ENCODE data around the gene SEC14L6.
A peak's percentile ranks its signal among the peaks of the same experiment; 100 is the strongest.

The SEC14L6 gene

GRCh38 chr22:30582051-30582450 lies 35.5 kb upstream of the SEC14L6 start:
- no peak overlapping the region for H2AFZ ChIP-seq (ENCODE audit: low read length)
- DNase-seq (ENCODE audit: low spot score) = no peak
- WGBS, 2 donors (ENCODE audit: extremely low coverage in 2 of 2, insufficient read length in 2 of 2, insufficient replicate concordance in 1 of 2) = no CpG with 5 or more reads among the region's 6 CpGs
- no peak overlapping the region for H4K91ac ChIP-seq (ENCODE audit: low read depth, low read length, poor library complexity)
- H4K8ac ChIP-seq (ENCODE audit: low read depth, low read length) = no peak overlapping the region
- no peak overlapping the region for H3K4me3 ChIP-seq (ENCODE audit: low read length in 2 of 2)
- no peaks in the 10 kb centered on the region for H3K27me3 ChIP-seq (ENCODE audit: control insufficient read depth in 3 of 3, insufficient read depth in 3 of 3, low read depth in 1 of 3, low read length in 3 of 3)
- peak overlapping the region; percentile 49 for H2BK12ac ChIP-seq (ENCODE audit: low read length)
- H3K79me1 ChIP-seq (ENCODE audit: low read depth, low read length) = peaks cover 3% of the 10 kb centered on the region
- H3K23ac ChIP-seq (ENCODE audit: low read depth, low read length, poor library complexity) = no peak overlapping the region
- peak overlapping the region; percentile 48 for H2BK5ac ChIP-seq (ENCODE audit: low read length)
- peaks cover 78 to 99% of the 10 kb centered on the region in 2 donors for H3K36me3 ChIP-seq (replicated peaks in 1 of 2; ENCODE audit: control insufficient read depth in 2 of 2, insufficient read depth in 2 of 2, low read length in 2 of 2)
- no peak overlapping the region for H3K4me2 ChIP-seq (ENCODE audit: insufficient read depth, low read length, poor library complexity, severe bottlenecking)
- no peak overlapping the region for H2BK120ac ChIP-seq (ENCODE audit: low read depth, low read length)
- H3K4me1 ChIP-seq (ENCODE audit: control insufficient read depth in 2 of 2, insufficient read depth in 1 of 2, low read depth in 1 of 2, low read length in 2 of 2) = peaks cover 8 to 10% of the 10 kb centered on the region in 2 donors
- no peak overlapping the region for H2BK15ac ChIP-seq (ENCODE audit: low read length)
- H3K4ac ChIP-seq (ENCODE audit: low read length) = no peak overlapping the region
- no peak overlapping the region for H3K14ac ChIP-seq (ENCODE audit: low read length)
- peak overlapping the region; percentile 9 for H3K9ac ChIP-seq (ENCODE audit: low read depth, low read length, poor library complexity)
- no peak overlapping the region for H3K18ac ChIP-seq (ENCODE audit: low read length)
- H2AK5ac ChIP-seq (ENCODE audit: low read depth, low read length) = no peak overlapping the region
- no peaks in the 10 kb centered on the region for H3K9me3 ChIP-seq (replicated peaks in 1 of 2; ENCODE audit: control insufficient read depth in 2 of 2, insufficient read depth in 1 of 2, low read depth in 1 of 2, low read length in 2 of 2)
- H3K27ac ChIP-seq (replicated peaks; ENCODE audit: low read length) = no peak overlapping the region

GRCh38 chr22:30580896-30581295 lies 34.4 kb upstream of the SEC14L6 start:
- peaks cover 80 to 99% of the 10 kb centered on the region in 2 donors for H3K36me3 ChIP-seq (replicated peaks in 1 of 2; ENCODE audit: control insufficient read depth in 2 of 2, insufficient read depth in 2 of 2, low read length in 2 of 2)
- no peaks in the 10 kb centered on the region for H3K27me3 ChIP-seq (ENCODE audit: control insufficient read depth in 3 of 3, insufficient read depth in 3 of 3, low read depth in 1 of 3, low read length in 3 of 3)
- no peak overlapping the region for H3K9ac ChIP-seq (ENCODE audit: low read depth, low read length, poor library complexity)
- no peak overlapping the region for H4K91ac ChIP-seq (ENCODE audit: low read depth, low read length, poor library complexity)
- H2BK12ac ChIP-seq (ENCODE audit: low read length) = no peak overlapping the region
- no peak overlapping the region for H2BK5ac ChIP-seq (ENCODE audit: low read length)
- no CpG with 5 or more reads among the region's 6 CpGs for WGBS, 2 donors (ENCODE audit: extremely low coverage in 2 of 2, insufficient read length in 2 of 2, insufficient replicate concordance in 1 of 2)
- H3K4me2 ChIP-seq (ENCODE audit: insufficient read depth, low read length, poor library complexity, severe bottlenecking) = no peak overlapping the region
- H3K27ac ChIP-seq (replicated peaks; ENCODE audit: low read length) = no peak overlapping the region
- H2BK15ac ChIP-seq (ENCODE audit: low read length) = no peak overlapping the region
- H2AK5ac ChIP-seq (ENCODE audit: low read depth, low read length) = no peak overlapping the region
- no peak overlapping the region for H3K4me3 ChIP-seq (ENCODE audit: low read length in 2 of 2)
- H3K4ac ChIP-seq (ENCODE audit: low read length) = peak overlapping the region; percentile 6
- no peak overlapping the region for H2AFZ ChIP-seq (ENCODE audit: low read length)
- H3K18ac ChIP-seq (ENCODE audit: low read length) = no peak overlapping the region
- peaks cover 3% of the 10 kb centered on the region for H3K79me1 ChIP-seq (ENCODE audit: low read depth, low read length)
- H2BK120ac ChIP-seq (ENCODE audit: low read depth, low read length) = no peak overlapping the region
- H3K23ac ChIP-seq (ENCODE audit: low read depth, low read length, poor library complexity) = no peak overlapping the region
- H3K9me3 ChIP-seq (replicated peaks in 1 of 2; ENCODE audit: control insufficient read depth in 2 of 2, insufficient read depth in 1 of 2, low read depth in 1 of 2, low read length in 2 of 2) = no peaks in the 10 kb centered on the region
- no peak overlapping the region for H4K8ac ChIP-seq (ENCODE audit: low read depth, low read length)
- H3K14ac ChIP-seq (ENCODE audit: low read length) = no peak overlapping the region
- no peak for DNase-seq (ENCODE audit: low spot score)
- H3K4me1 ChIP-seq (ENCODE audit: control insufficient read depth in 2 of 2, insufficient read depth in 1 of 2, low read depth in 1 of 2, low read length in 2 of 2) = peaks cover 8 to 10% of the 10 kb centered on the region in 2 donors

GRCh38 chr22:30578481-30578880 lies 31.9 kb upstream of the SEC14L6 start:
- peaks cover 8 to 20% of the 10 kb centered on the region in 2 donors for H3K4me1 ChIP-seq (ENCODE audit: control insufficient read depth in 2 of 2, insufficient read depth in 1 of 2, low read depth in 1 of 2, low read length in 2 of 2)
- no peak overlapping the region for H3K4ac ChIP-seq (ENCODE audit: low read length)
- no peaks in the 10 kb centered on the region for H3K9me3 ChIP-seq (replicated peaks in 1 of 2; ENCODE audit: control insufficient read depth in 2 of 2, insufficient read depth in 1 of 2, low read depth in 1 of 2, low read length in 2 of 2)
- no peaks in the 10 kb centered on the region for H3K27me3 ChIP-seq (ENCODE audit: control insufficient read depth in 3 of 3, insufficient read depth in 3 of 3, low read depth in 1 of 3, low read length in 3 of 3)
- H3K36me3 ChIP-seq (replicated peaks in 1 of 2; ENCODE audit: control insufficient read depth in 2 of 2, insufficient read depth in 2 of 2, low read length in 2 of 2) = peaks cover 67 to 81% of the 10 kb centered on the region in 2 donors
- H4K8ac ChIP-seq (ENCODE audit: low read depth, low read length) = no peak overlapping the region
- no peak overlapping the region for H3K4me3 ChIP-seq (ENCODE audit: low read length in 2 of 2)
- H2BK120ac ChIP-seq (ENCODE audit: low read depth, low read length) = no peak overlapping the region
- H3K14ac ChIP-seq (ENCODE audit: low read length) = no peak overlapping the region
- no peak overlapping the region for H2AFZ ChIP-seq (ENCODE audit: low read length)
- H3K4me2 ChIP-seq (ENCODE audit: insufficient read depth, low read length, poor library complexity, severe bottlenecking) = no peak overlapping the region
- no peak overlapping the region for H2BK15ac ChIP-seq (ENCODE audit: low read length)
- H2BK5ac ChIP-seq (ENCODE audit: low read length) = no peak overlapping the region
- no peak overlapping the region for H3K9ac ChIP-seq (ENCODE audit: low read depth, low read length, poor library complexity)
- DNase-seq (ENCODE audit: low spot score) = no peak
- no peak overlapping the region for H3K23ac ChIP-seq (ENCODE audit: low read depth, low read length, poor library complexity)
- no peak overlapping the region for H2BK12ac ChIP-seq (ENCODE audit: low read length)
- WGBS, 2 donors (ENCODE audit: extremely low coverage in 2 of 2, insufficient read length in 2 of 2, insufficient replicate concordance in 1 of 2) = no CpG with 5 or more reads among the region's 12 CpGs
- H2AK5ac ChIP-seq (ENCODE audit: low read depth, low read length) = no peak overlapping the region
- peaks cover 3% of the 10 kb centered on the region for H3K79me1 ChIP-seq (ENCODE audit: low read depth, low read length)
- H4K91ac ChIP-seq (ENCODE audit: low read depth, low read length, poor library complexity) = no peak overlapping the region
- no peak overlapping the region for H3K18ac ChIP-seq (ENCODE audit: low read length)
- no peak overlapping the region for H3K27ac ChIP-seq (replicated peaks; ENCODE audit: low read length)

- Histone ChIP-seq H4K8ac (ENCODE audit: low read depth, low read length) (no peak overlapping the region), H3K27me3 (ENCODE audit: control insufficient read depth in 3 of 3, insufficient read depth in 3 of 3, low read depth in 1 of 3, low read length in 3 of 3) (peaks cover 0 to 3% (median 0%) of the 10 kb centered on the region in 3 experiments), H3K36me3 (replicated peaks in 1 of 2; ENCODE audit: control insufficient read depth in 2 of 2, insufficient read depth in 2 of 2, low read length in 2 of 2) (peaks cover 48 to 55% of the 10 kb centered on the region in 2 donors), H2BK15ac (ENCODE audit: low read length) (no peak overlapping the region), H3K18ac (ENCODE audit: low read length) (no peak overlapping the region), H3K4me2 (ENCODE audit: insufficient read depth, low read length, poor library complexity, severe bottlenecking) (no peak overlapping the region), H2BK12ac (ENCODE audit: low read length) (no peak overlapping the region), H3K27ac (replicated peaks; ENCODE audit: low read length) (no peak overlapping the region), H2AK5ac (ENCODE audit: low read depth, low read length) (peak overlapping the region; percentile 84), H3K14ac (ENCODE audit: low read length) (peak overlapping the region; percentile 17), H3K79me1 (ENCODE audit: low read depth, low read length) (peaks cover 2% of the 10 kb centered on the region), H3K23ac (ENCODE audit: low read depth, low read length, poor library complexity) (peak overlapping the region; percentile 59), H2AFZ (ENCODE audit: low read length) (no peak overlapping the region), H3K4ac (ENCODE audit: low read length) (peak overlapping the region; percentile 41), H4K91ac (ENCODE audit: low read depth, low read length, poor library complexity) (no peak overlapping the region), H2BK5ac (ENCODE audit: low read length) (peak overlapping the region; percentile 71), H2BK120ac (ENCODE audit: low read depth, low read length) (no peak overlapping the region), H3K9me3 (replicated peaks in 1 of 2; ENCODE audit: control insufficient read depth in 2 of 2, insufficient read depth in 1 of 2, low read depth in 1 of 2, low read length in 2 of 2) (no peaks in the 10 kb centered on the region), H3K4me1 (ENCODE audit: control insufficient read depth in 2 of 2, insufficient read depth in 1 of 2, low read depth in 1 of 2, low read length in 2 of 2) (peaks cover 0 to 12% of the 10 kb centered on the region in 2 donors), H3K9ac (ENCODE audit: low read depth, low read length, poor library complexity) (peak overlapping the region; percentile 56), H3K4me3 (ENCODE audit: low read length in 2 of 2) (peak overlapping the region in 1 of 2 donors; percentile 39)
- no CpG with 5 or more reads among the region's 15 CpGs for WGBS, 2 donors (ENCODE audit: extremely low coverage in 2 of 2, insufficient read length in 2 of 2, insufficient replicate concordance in 1 of 2)
- DNase-seq (ENCODE audit: low spot score) = no peak
These were observed 29.3 kb upstream of the SEC14L6 start for GRCh38 chr22:30575859-30576258.

All from neuronal stem cell (in vitro differentiated cells).